Fibroblast of mammary gland (primary cell): ENCODE results near the gene IGSF5.
A peak's percentile ranks its signal among the peaks of the same experiment; 100 is the strongest.
"Not testable (repeated sequence)": the region's sequence is repeated elsewhere in the genome, so short reads cannot be mapped to it uniquely, and the experiment has no call there.

Experiments used
- DNase-seq: peaks from one replicate; pipeline ENCODE4 v3.0.0-alpha.2; 2010; ENCODE audit warnings: low read depth
- H3K4me3 ChIP-seq: 2 replicates; pipeline ENCODE4 v1.5.1; 2011; ENCODE audit warnings: low read depth, mild to moderate bottlenecking, low read length, moderate library complexity; ENCODE audit not compliant: control insufficient read depth
- CTCF ChIP-seq: conservative IDR thresholded peaks from 2 replicates; pipeline ENCODE4 v1.5.1; 2011; ENCODE audit warnings: low read depth, low read length, inconsistent platforms; ENCODE audit not compliant: control insufficient read depth, insufficient read depth

Gene IGSF5

GRCh38 chr21:39744883-39745282, at the start of gene IGSF5:
Gene IGSF5 (plus strand): TSS chr21:39745183. CDS start chr21:39745510, 327 bp downstream.
- not testable (repeated sequence) for DNase-seq, H3K4me3 ChIP-seq

DNA sequence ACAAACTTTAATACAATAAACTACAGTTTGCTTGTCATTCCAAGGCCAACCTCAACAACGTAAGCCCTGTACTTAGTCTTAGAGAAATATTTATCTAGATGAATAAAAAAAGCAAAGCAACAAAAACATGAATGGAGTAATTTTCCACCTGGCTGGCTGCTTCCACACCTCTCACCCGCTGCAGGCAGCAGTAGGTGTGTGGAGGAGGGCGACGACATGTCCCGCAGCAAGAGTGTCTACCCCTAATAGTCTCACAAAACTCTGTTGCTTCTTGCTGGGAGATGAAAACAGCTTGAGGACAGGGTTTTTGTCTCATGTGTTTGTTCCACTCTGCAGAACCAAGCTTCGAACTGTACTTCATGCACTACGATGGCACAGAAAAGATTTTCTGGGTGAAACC, 48.8 kb upstream of the IGSF5 start:
- H3K4me3 ChIP-seq, result no peak overlapping the region
- TF ChIP-seq CTCF, result no peak
- DNase-seq, result no peak

GRCh38 chr21:39696618-39697017, 48.4 kb upstream of the IGSF5 start:
- peak; percentile 9 for DNase-seq
- no peak overlapping the region for H3K4me3 ChIP-seq
- no peak for TF ChIP-seq CTCF

- no peak for TF ChIP-seq CTCF
- no peak for DNase-seq
Observed at GRCh38 chr21:39700318-39700717, 44.7 kb upstream of the IGSF5 start.

DNA sequence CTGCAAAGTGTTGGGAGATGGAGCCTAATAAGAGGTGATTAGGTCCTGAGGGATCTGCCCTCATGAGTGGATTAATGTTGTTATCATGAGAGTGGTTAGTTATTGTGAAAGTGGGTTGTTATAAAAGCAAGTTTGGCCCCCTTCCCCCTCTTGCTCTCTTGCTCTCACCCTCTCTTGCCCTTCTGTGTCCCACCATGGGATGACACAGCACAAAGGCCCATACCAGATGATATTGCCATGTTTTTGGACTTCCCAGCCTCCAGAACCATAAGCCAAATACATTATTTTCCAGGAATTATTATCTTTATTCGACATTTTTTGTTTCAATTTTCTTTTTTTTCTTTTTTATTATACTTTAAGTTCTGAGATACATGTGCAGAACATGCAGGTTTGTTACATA, 41.4 kb upstream of the IGSF5 start:
- H3K4me3 ChIP-seq, result no peak overlapping the region

More at GRCh38 chr21:39700318-39700717, 44.7 kb upstream of the IGSF5 start:
- H3K4me3 ChIP-seq, result no peak overlapping the region

GRCh38 chr21:39705849-39706248, 39.1 kb upstream of the IGSF5 start:
- no peak overlapping the region for H3K4me3 ChIP-seq
- DNase-seq, result no peak
- TF ChIP-seq CTCF, result peak; percentile 18

More for the DNA sequence above, 41.4 kb upstream of the IGSF5 start:
- DNase-seq, result no peak
- no peak for TF ChIP-seq CTCF

DNA sequence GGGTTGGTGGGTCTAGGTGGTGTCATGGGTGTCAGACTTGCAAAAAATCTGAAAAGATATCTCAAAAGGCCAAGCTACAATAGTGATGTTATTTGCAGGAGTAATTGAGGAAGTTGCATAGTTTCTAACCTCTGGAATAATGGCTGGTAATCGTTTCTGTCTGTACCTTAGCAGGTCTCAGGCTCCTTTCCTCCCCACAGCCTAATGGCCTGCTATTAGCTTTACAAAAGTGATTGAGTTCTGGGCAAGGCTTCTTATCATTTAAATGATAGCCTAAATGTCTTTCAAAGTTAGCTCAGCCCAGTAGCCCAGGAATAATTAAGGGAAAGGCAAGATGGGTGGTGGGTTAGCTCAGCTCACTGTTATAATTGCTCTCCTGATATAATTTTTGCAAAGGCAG, 37.7 kb upstream of the IGSF5 start:
- DNase-seq, result no peak
- H3K4me3 ChIP-seq, result no peak overlapping the region
- TF ChIP-seq CTCF, result no peak
